Hypothalamus (tissue), 51 donors: ENCODE measurements around the gene RAB37.

Experiments
- DNase-seq, 51 donors: peaks; one replicate each; lab custom pipeline; 2025; lab: John Stamatoyannopoulos, UW

Gene RAB37

GRCh38 chr17:74744349-74744713 is 7.3 kb downstream of the RAB37 start:
- no peak for DNase-seq

- DNase-seq, result peak in 49 of 51 donors; percentile 32 to 95 (median 73)
These were observed 7.9 kb downstream of the RAB37 start for GRCh38 chr17:74744714-74745547.

GRCh38 chr17:74745548-74746177 is 8.6 kb downstream of the RAB37 start:
- no peak for DNase-seq

DNA sequence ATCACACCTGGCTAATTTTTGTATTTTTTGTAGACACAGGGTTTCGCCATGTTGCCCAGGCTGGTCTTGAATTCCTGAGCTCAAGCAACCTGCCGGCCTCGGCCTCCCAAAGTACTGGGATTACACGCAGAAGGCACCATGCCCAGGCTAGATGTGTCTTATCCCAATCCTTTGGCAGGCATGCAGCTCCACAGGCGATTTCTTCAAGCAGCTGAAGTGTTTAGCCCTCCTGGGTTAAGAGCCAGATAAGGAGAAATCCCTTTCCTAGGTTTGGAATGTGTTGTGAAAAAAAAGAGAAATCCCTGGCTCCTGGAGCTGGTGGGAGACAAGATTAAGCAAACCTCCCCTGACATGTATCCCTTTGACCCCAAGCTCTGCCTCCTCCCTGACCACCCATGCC is 9.3 kb downstream of the RAB37 start:
- DNase-seq, result no peak

GRCh38 chr17:74746922-74747321 is 9.9 kb downstream of the RAB37 start:
- DNase-seq, result no peak

GRCh38 chr17:74748279-74748528 is 11.1 kb downstream of the RAB37 start:
- DNase-seq, result peak in 2 of 51 donors; percentile 45 to 95

- DNase-seq, result peak in 49 of 51 donors; percentile 52 to 98 (median 89)
These were observed 11.6 kb downstream of the RAB37 start, which contains the start of gene NHERF1 for GRCh38 chr17:74748529-74749278. NHERF1 (plus strand) TSS chr17:74748628; CDS start chr17:74748847, 219 bp downstream.

- peak in 2 of 51 donors; percentile 15 to 28 for DNase-seq
These were observed 12.4 kb downstream of the RAB37 start for GRCh38 chr17:74749279-74750038.

DNA sequence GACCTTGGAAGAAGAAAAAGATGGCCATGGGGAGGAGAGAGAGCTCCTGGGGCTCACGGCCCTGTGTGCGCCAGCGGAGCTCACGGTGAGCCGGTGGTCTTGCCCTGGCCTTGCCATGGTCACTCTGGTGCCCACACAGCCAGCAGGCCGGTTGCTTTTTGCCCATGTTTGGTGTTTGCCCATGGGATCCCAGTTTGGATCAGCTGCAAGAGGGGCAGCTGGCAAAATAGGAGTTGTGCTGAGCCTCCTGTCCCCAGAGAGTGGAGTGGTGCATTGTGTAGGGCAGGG is 12.9 kb downstream of the RAB37 start:
- peak in 2 of 51 donors; percentile 45 to 63 for DNase-seq

- peak in 24 of 51 donors; percentile 20 to 67 (median 45) for DNase-seq
These were observed 13.4 kb downstream of the RAB37 start for GRCh38 chr17:74750327-74751069.

GRCh38 chr17:74752415-74752814 is 15.4 kb downstream of the RAB37 start:
- no peak for DNase-seq

DNA sequence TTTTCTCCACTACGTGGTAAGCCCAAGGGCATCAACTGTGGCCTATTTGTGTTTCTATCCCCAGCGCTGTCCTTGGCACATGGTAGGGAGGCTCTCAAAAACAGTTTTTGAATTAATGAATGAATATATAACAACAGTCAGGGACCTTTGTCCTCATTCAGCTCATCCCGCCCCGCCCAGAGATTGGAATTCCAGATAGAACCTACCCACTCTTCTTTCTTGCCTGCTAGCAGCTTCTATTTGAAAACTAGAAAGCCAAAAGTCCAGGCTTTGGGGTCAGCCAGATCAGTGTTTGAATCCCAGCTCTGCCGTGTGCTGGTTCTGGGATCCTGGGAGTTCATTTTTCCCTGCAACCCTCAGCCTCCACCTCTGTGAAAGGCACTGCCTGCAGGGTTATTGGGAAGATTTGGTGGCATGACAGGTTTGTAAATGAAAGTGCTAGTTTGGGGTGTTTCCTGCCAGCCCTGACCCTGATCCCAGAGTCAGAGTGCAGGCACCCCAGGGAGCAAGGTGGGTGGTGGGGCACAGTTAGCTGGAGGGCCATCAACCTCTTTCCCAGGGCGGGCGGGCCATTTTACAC is 15.9 kb downstream of the RAB37 start:
- no peak for DNase-seq

- DNase-seq, result no peak
These were observed 17.8 kb downstream of the RAB37 start for GRCh38 chr17:74754832-74755231.

GRCh38 chr17:74755533-74755932 is 18.5 kb downstream of the RAB37 start:
- peak in 8 of 51 donors; percentile 10 to 51 (median 24) for DNase-seq

GRCh38 chr17:74756891-74757290 is 19.8 kb downstream of the RAB37 start:
- DNase-seq, result peak in 2 of 51 donors; percentile 9 to 19

- peak in 25 of 51 donors; percentile 16 to 60 (median 35) for DNase-seq
These were observed 20.4 kb downstream of the RAB37 start for GRCh38 chr17:74757502-74757901.

- peak in 9 of 51 donors; percentile 13 to 45 (median 33) for DNase-seq
These were observed 21.1 kb downstream of the RAB37 start for GRCh38 chr17:74757931-74758847.

GRCh38 chr17:74758848-74759168 is 21.8 kb downstream of the RAB37 start:
- peak in 14 of 51 donors; percentile 23 to 66 (median 37) for DNase-seq
